ENCODE results near the gene LRRC72. TPM values are rescaled to one million over a fixed set of nuclear protein-coding genes. Genes with fewer than 3 reads are reported as not detected.

LRRC72 gene
- total and polyA plus RNA-seq, 10 of the 15 experiments (the other 5 are each of a cell fraction or from before 2014, with no cell fraction given) = not detected

DNA sequence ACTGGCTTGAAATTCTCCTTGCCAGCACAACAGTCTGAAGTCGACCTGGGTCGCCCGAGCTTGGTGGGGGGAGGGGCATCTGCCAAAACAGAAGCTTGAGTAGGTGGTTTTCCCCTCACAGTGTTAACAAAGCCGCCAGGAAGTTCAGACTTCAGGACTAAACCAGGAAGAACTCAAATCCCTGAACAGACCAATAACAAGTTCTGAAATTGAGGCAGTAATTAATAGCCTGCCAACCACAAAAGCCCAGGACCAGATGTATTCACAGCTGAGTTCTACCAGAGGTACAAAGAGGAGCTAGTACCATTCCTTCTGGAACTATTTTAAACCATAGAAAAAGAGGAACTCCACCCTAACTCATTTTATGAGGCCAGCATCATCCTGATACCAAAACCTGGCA is 45.3 kb downstream of the LRRC72 start:
- in situ Hi-C loops (cut with MboI) = loop anchor here (25.0 kb wide), 1 partner anchor 1260 kb away; no protein-coding TSS in a partner anchor
- no peak overlapping the region for H3K4me3 ChIP-seq
- no peaks in the 10 kb centered on the region for H3K4me1 ChIP-seq (ENCODE audit: control insufficient read depth, insufficient read depth, low read length)
- H4K20me1 ChIP-seq (ENCODE audit: control insufficient read depth, insufficient read depth) = no peaks in the 10 kb centered on the region
- no peak overlapping the region for H3K9ac ChIP-seq (ENCODE audit: control insufficient read depth, insufficient read depth, low read length)
- 44% methylated on average over 4 of the region's 4 CpGs for WGBS (ENCODE audit: insufficient coverage, insufficient replicate concordance, low lambda C conversion rate, missing lambda C conversion rate)
- 0 out of 4 replicates have a peak, but pooled peaks cover 0 to 3% of the 10 kb centered on the region in 2 experiments for H3K27me3 ChIP-seq (replicated peaks in 1 of 2; ENCODE audit: control insufficient read depth in 2 of 2, insufficient read depth in 2 of 2, low read length in 1 of 2)
- no peaks in the 10 kb centered on the region for H3K36me3 ChIP-seq (ENCODE audit: control insufficient read depth in 2 of 2, insufficient read depth in 2 of 2, low read length in 1 of 2)
- intact Hi-C loops (cut with micrococcal nuclease; ENCODE audit: unreplicated experiment) = no loop called here
- DNase-seq (ENCODE audit: low read depth, low spot score) (no peak), FAIRE-seq (no peak), ATAC-seq (no peak)
- no peaks in the 10 kb centered on the region for H3K9me3 ChIP-seq (replicated peaks; ENCODE audit: control insufficient read depth, insufficient read depth, low read length)
- H3K27ac ChIP-seq (ENCODE audit: control insufficient read depth, insufficient read depth) = no peak overlapping the region
- no peak overlapping the region for H3K4me2 ChIP-seq (ENCODE audit: control insufficient read depth, insufficient read depth)
- ChIA-PET SMC1A (ENCODE audit: uncharacterized antibody, unreplicated experiment) (no interaction called here), RAD21 (ENCODE audit: unreplicated experiment) (no interaction called here), CTCF (no interaction called here), POLR2A (no interaction called here)
- no peak overlapping the region for H2AFZ ChIP-seq (ENCODE audit: control insufficient read depth, low read depth, low read length)
- TF ChIP-seq NR2C2 (IDR thresholded peaks at IDR 0.05; ENCODE audit: borderline replicate concordance, control insufficient read depth, insufficient read length, low read depth) (no peak), GATAD2B (conservative IDR thresholded peaks at IDR 0.05; ENCODE audit: low read depth) (no peak), RCOR1 (conservative IDR thresholded peaks at IDR 0.05; ENCODE audit: low read depth, low read length) (no peak), MEF2A (IDR thresholded peaks at IDR 0.05; ENCODE audit: insufficient read depth, low read depth, low read length) (no peak), SMAD1 (IDR thresholded peaks at IDR 0.05; ENCODE audit: low read depth, partially characterized antibody) (no peak), ZNF384 (IDR thresholded peaks at IDR 0.05; ENCODE audit: borderline replicate concordance, low read depth, low read length) (no peak), ZNF622 (IDR thresholded peaks at IDR 0.05) (no peak), CREB1 (IDR thresholded peaks at IDR 0.05; ENCODE audit: low read depth) (no peak), EP300 (IDR thresholded peaks at IDR 0.05; ENCODE audit: borderline replicate concordance in 1 of 2, control insufficient read depth in 1 of 2, low read depth in 2 of 2, low read length in 2 of 2) (no peak), RELA (IDR thresholded peaks at IDR 0.05; ENCODE audit: borderline replicate concordance, partially characterized antibody) (no peak), SUZ12 (IDR thresholded peaks at IDR 0.05; ENCODE audit: unreplicated experiment) (no peak)
- TF ChIP-seq, protein P1, sequence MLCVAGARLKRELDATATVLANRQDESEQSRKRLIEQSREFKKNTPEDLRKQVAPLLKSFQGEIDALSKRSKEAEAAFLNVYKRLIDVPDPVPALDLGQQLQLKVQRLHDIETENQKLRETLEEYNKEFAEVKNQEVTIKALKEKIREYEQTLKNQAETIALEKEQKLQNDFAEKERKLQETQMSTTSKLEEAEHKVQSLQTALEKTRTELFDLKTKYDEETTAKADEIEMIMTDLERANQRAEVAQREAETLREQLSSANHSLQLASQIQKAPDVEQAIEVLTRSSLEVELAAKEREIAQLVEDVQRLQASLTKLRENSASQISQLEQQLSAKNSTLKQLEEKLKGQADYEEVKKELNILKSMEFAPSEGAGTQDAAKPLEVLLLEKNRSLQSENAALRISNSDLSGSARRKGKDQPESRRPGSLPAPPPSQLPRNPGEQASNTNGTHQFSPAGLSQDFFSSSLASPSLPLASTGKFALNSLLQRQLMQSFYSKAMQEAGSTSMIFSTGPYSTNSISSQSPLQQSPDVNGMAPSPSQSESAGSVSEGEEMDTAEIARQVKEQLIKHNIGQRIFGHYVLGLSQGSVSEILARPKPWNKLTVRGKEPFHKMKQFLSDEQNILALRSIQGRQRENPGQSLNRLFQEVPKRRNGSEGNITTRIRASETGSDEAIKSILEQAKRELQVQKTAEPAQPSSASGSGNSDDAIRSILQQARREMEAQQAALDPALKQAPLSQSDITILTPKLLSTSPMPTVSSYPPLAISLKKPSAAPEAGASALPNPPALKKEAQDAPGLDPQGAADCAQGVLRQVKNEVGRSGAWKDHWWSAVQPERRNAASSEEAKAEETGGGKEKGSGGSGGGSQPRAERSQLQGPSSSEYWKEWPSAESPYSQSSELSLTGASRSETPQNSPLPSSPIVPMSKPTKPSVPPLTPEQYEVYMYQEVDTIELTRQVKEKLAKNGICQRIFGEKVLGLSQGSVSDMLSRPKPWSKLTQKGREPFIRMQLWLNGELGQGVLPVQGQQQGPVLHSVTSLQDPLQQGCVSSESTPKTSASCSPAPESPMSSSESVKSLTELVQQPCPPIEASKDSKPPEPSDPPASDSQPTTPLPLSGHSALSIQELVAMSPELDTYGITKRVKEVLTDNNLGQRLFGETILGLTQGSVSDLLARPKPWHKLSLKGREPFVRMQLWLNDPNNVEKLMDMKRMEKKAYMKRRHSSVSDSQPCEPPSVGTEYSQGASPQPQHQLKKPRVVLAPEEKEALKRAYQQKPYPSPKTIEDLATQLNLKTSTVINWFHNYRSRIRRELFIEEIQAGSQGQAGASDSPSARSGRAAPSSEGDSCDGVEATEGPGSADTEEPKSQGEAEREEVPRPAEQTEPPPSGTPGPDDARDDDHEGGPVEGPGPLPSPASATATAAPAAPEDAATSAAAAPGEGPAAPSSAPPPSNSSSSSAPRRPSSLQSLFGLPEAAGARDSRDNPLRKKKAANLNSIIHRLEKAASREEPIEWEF (IDR thresholded peaks at IDR 0.05; ENCODE audit: insufficient replicate concordance, low read depth, low read length) = no peak
- H3K79me2 ChIP-seq (ENCODE audit: control insufficient read depth, insufficient read depth, low read length) = no peaks in the 10 kb centered on the region
- no TSS peak for BruUV-seq (replicated peaks)
